K562 (cell line): ENCODE results near the gene SPRN. TPM values are rescaled to one million over a fixed set of nuclear protein-coding genes. Genes with fewer than 3 reads are reported as not detected.

ENCODE experiments used
- ATAC-seq: fragments of 200-7000 bp; cut with Tn5 transposase; 3 replicates; pipeline ENCODE4 v1.9.1; 2020; ENCODE audit warnings: moderate library complexity
- BruUV-seq: library from RNA; stranded (reverse); fragments of 400-500 nt; replicated peaks from 2 replicates; lab custom pipeline; 2021; lab: Mats Ljungman, UMichigan
- CTCF ChIA-PET: fragments of 300-600 bp; formaldehyde crosslinking; extraction: SDS; loops from one replicate; lab custom pipeline; 2021; ENCODE audit warnings: low intra/inter-chr PET ratio; lab: Yijun Ruan, JAX
- POLR2A ChIA-PET: fragments of 300-600, 350-650 bp; sonication (Branson Sonifier 250); formaldehyde crosslinking; extraction: SDS; loops from one replicate; lab custom pipeline; 2021; ENCODE audit warnings: antibody characterized with exemption, inconsistent platforms; lab: Yijun Ruan, JAX
- DNase-seq, 4 experiments: peaks; one replicate each; pipeline versions ENCODE4 v3.0.0 to v3.0.0-alpha.2; 2011 to 2018; ENCODE audit warnings: low spot score in 3 of 4, mixed read lengths in 3 of 4; ENCODE audit errors: extremely low read depth in 1 of 4
- FAIRE-seq: peaks from 2 replicates; lab custom pipeline; 2011; peaks lifted over from hg19 to GRCh38; lab: Jason Lieb, UNC
- H2AFZ ChIP-seq: 2 replicates; pipeline ENCODE4 v1.6.0; 2011; ENCODE audit warnings: low read depth, low read length, control low read depth, inconsistent platforms
- H3K27ac ChIP-seq: fragments of 200-600 bp; 3 replicates; pipeline ENCODE4 v1.8.0; 2011; ENCODE audit warnings: low read depth, mild to moderate bottlenecking, control low read depth, inconsistent platforms, low read length, moderate library complexity, mixed read lengths; ENCODE audit errors: extremely low read depth
- H3K27me3 ChIP-seq, 2 experiments: fragments of 300-600 bp in 1 of 2; 2 replicates in 1 of 2; 3 replicates in 1 of 2; pipeline versions ENCODE4 v1.6.0 to v1.8.0; 2011; ENCODE audit warnings: inconsistent platforms in 2 of 2, low read length in 2 of 2, mild to moderate bottlenecking in 1 of 2, mixed read lengths in 1 of 2, moderate library complexity in 1 of 2; ENCODE audit not compliant: control insufficient read depth in 2 of 2, insufficient read depth in 2 of 2
- H3K36me3 ChIP-seq: fragments of 300-600 bp; 3 replicates; pipeline ENCODE4 v1.8.0; 2011; ENCODE audit warnings: mild to moderate bottlenecking, low read length, inconsistent platforms; ENCODE audit not compliant: control insufficient read depth, insufficient read depth
- H3K4me1 ChIP-seq, 2 experiments: fragments of 200-600 bp in 1 of 2; replicated peaks in 1 of 2; 2 replicates in 1 of 2; 3 replicates in 1 of 2; pipeline versions ENCODE4 v1.5.1 to v1.8.0; 2011; ENCODE audit warnings: inconsistent platforms in 2 of 2, low read length in 2 of 2, mild to moderate bottlenecking in 1 of 2, mixed read lengths in 1 of 2, moderate library complexity in 1 of 2; ENCODE audit not compliant: control insufficient read depth in 2 of 2, insufficient read depth in 2 of 2
- H3K4me2 ChIP-seq: 2 replicates; pipeline ENCODE4 v1.6.1; 2011; ENCODE audit warnings: low read length, control low read depth, inconsistent platforms, mixed read lengths; ENCODE audit not compliant: insufficient read depth
- H3K4me3 ChIP-seq: fragments of 200-600 bp; sonication (generic), shearing (Covaris generic); 2 replicates; pipeline ENCODE4 v1.5.1; 2016; ENCODE audit warnings: control low read depth, inconsistent platforms
- H3K79me2 ChIP-seq: fragments of 200-600 bp; 3 replicates; pipeline ENCODE4 v1.8.0; 2011; ENCODE audit warnings: low read length, inconsistent platforms; ENCODE audit not compliant: control insufficient read depth, insufficient read depth
- H3K9ac ChIP-seq, 2 experiments: 2 replicates each; pipeline versions ENCODE4 v1.6.0 to v1.6.1; 2011; ENCODE audit warnings: low read depth in 2 of 2, low read length in 2 of 2, control low read depth in 1 of 2, inconsistent platforms in 1 of 2, mild to moderate bottlenecking in 1 of 2, mixed read lengths in 1 of 2; ENCODE audit not compliant: insufficient read depth in 1 of 2
- H3K9me1 ChIP-seq: one replicate; pipeline ENCODE4 v1.6.0; 2011; ENCODE audit warnings: inconsistent platforms, mild to moderate bottlenecking, low read length, moderate library complexity; ENCODE audit not compliant: control insufficient read depth, insufficient read depth
- H3K9me3 ChIP-seq: replicated peaks from 2 replicates; pipeline ENCODE4 v1.5.1; 2011; ENCODE audit warnings: low read depth, low read length, inconsistent platforms; ENCODE audit not compliant: control insufficient read depth, insufficient read depth
- H4K20me1 ChIP-seq: replicated peaks from 2 replicates; pipeline ENCODE4 v1.6.1; 2011; ENCODE audit warnings: low read length, inconsistent platforms, mixed read lengths; ENCODE audit not compliant: control insufficient read depth, insufficient read depth
- BRD9 ChIP-seq: fragments of 450-650 bp; IDR thresholded peaks from 2 replicates; pipeline ENCODE4 v1.6.1; 2018; ENCODE audit warnings: low read depth; ENCODE audit not compliant: partially characterized antibody
- FOXM1 ChIP-seq, 2 experiments: fragments of 450-650 bp in 1 of 2; sonication (generic) in 1 of 2; formaldehyde crosslinking in 1 of 2; IDR thresholded peaks; 2 replicates each; pipeline versions ENCODE4 v1.6.1 to v1.9.0; 2017 to 2022; ENCODE audit warnings: low read depth in 2 of 2, mild to moderate bottlenecking in 2 of 2, missing genetic modification reagents in 1 of 2, moderate library complexity in 1 of 2
- OTX1 ChIP-seq: fragments of 450-650 bp; formaldehyde crosslinking; IDR thresholded peaks from 2 replicates; pipeline ENCODE4 v1.4.0; 2022; ENCODE audit warnings: mild to moderate bottlenecking
- TOE1 ChIP-seq, 2 experiments: fragments of 450-650 bp in 1 of 2; sonication (generic) in 1 of 2; formaldehyde crosslinking in 1 of 2; IDR thresholded peaks; 2 replicates each; pipeline versions ENCODE4 v1.7.1 to v1.8.0; 2016 to 2022; ENCODE audit warnings: borderline replicate concordance in 2 of 2, mild to moderate bottlenecking in 2 of 2, antibody characterized with exemption in 1 of 2, inconsistent platforms in 1 of 2, low read depth in 1 of 2, missing genetic modification reagents in 1 of 2, moderate library complexity in 1 of 2
- ZNF740 ChIP-seq, 3 experiments: fragments of 200-800 bp in 1 of 3; sonication (Bioruptor generic) in 1 of 3; sonication (generic) in 1 of 3; formaldehyde crosslinking in 1 of 3; IDR thresholded peaks; 2 replicates each; pipeline versions ENCODE4 v1.6.1 to v1.8.0; 2016 to 2022; ENCODE audit warnings: mild to moderate bottlenecking in 2 of 3, missing compliant biosample characterization in 2 of 3, missing genetic modification characterization in 2 of 3, missing genetic modification reagents in 1 of 3
- WGBS: fragments of 100-300 bp; shearing (Covaris generic); methylation state at CpG from one replicate; pipeline ENCODE4 v1.1.6; 2016; ENCODE audit warnings: low coverage, mixed read lengths; ENCODE audit not compliant: insufficient coverage; ENCODE audit errors: missing lambda C conversion rate; 5-methylcytosine and 5-hydroxymethylcytosine counted together
- in situ Hi-C: fragments of 300-500 bp; cut with MboI; formaldehyde crosslinking; loops from 4 replicates; pipeline ENCODE4 v1.15.0; 2018; ENCODE audit warnings: inconsistent platforms, mixed read lengths
- intact Hi-C: fragments of 100-400 bp; cut with micrococcal nuclease; formaldehyde crosslinking; loops from 2 replicates; pipeline ENCODE4 v1.14.2; 2022
- polyA plus RNA-seq, 8 experiments: library from polyadenylated mRNA; depleted of rRNA in 4 of 8; stranded (reverse) in 5 of 8; unstranded in 3 of 8; fragments of >200 nt; fragmentation: Nextera tagmentation in 2 of 8; fragmentation: Illumina TruSeq in 1 of 8; extraction: Ambion mirVana in 2 of 8; extraction: Trizol in 1 of 8; gene quantifications; 2 replicates each; pipeline versions ENCODE4 v1.2.1 to v1.2.3, GENCODE V29; 2011 to 2014; ENCODE audit warnings: inconsistent platforms in 1 of 8, missing spikeins in 1 of 8
- total RNA-seq, 7 experiments: library from RNA; depleted of rRNA in 6 of 7; stranded (reverse); fragments of >200 nt in 6 of 7; fragmentation: Illumina TruSeq in 2 of 7; extraction: Trizol in 2 of 7; gene quantifications; 2 replicates each; pipeline versions ENCODE4 v1.2.1 to v1.2.3, GENCODE V29; 2011 to 2021; ENCODE audit warnings: low replicate concordance in 1 of 7
- TF ChIP-seq, protein P1 (sequence below), 2 experiments: fragments of 450-650 bp; formaldehyde crosslinking in 1 of 2; IDR thresholded peaks; 2 replicates each; pipeline versions ENCODE4 v1.4.0 to v1.6.1; 2014 to 2020; ENCODE audit warnings: mild to moderate bottlenecking in 2 of 2, borderline replicate concordance in 1 of 2, low read depth in 1 of 2

SPRN gene
- total and polyA plus RNA-seq, 9 of the 15 experiments (the other 6 are each of a cell fraction or from before 2014, with no cell fraction given), result 0.04 TPM; not detected in 8

DNA sequence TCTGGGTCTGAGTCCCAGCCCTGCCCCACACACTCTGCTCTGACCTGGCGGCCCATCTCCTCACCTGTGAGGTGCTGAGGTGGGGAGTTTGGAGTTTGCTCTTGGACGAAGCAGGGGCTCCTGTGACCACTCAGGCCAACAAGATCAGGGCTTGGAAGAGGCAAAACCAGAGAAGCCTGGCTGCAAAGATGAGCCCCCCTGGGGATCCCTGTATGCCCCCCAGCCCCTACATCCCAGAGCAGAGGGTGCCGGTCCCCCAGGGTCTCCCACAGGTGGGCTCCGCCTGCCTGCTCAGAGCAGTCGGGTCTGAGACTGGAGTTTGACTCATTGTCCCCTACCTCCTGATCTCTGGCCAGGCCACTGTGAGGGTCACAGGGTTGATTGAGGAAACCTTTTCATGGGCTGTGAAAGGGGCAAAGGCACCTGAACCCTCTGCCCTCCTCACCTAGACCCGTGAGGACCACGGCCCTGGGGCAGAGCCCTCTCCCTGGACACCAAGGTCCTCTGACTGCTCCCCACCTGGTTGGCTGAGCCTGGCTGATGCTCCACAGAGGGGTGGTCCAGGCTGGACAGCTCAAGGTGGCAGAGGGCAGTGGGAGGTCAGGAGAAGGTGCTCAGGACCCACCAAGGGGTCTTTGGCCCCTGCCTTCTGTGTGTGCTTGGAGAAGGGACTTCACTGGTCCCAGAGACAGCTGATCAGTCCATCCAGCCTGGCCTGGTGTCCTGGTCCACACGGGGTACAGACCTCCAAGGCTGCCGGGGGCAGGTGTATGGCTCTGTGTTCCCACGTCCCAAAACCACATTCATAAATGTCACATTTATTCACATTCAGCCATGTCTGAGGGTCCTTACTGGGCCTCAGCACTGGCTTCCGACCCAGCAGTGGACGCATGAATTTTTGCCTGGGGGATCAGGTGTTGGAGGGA is 20.2 kb upstream of the SPRN start:
- Histone ChIP-seq H3K36me3 (no peaks in the 10 kb centered on the region), H3K27me3 (peaks cover 0 to 5% of the 10 kb centered on the region in 2 experiments; a peak in 1 of 5 replicates), H3K27ac (no peak overlapping the region), H4K20me1 (no peaks in the 10 kb centered on the region), H3K79me2 (no peaks in the 10 kb centered on the region), H3K4me1 (peaks cover 0 to 12% of the 10 kb centered on the region in 2 experiments; a peak in 1 of 5 replicates), H3K9me1 (no peaks in the 10 kb centered on the region), H3K4me3 (no peak overlapping the region), H3K4me2 (no peak overlapping the region), H2AFZ (no peak overlapping the region), H3K9ac (no peak overlapping the region), H3K9me3 (peaks cover 4% of the 10 kb centered on the region; the same call in 1 of the 2 replicates)
- DNase-seq, result no peak
- ATAC-seq, result no peak
- intact Hi-C loops (loop anchor here (5.0 kb wide), 1 partner anchor 117 kb away; no protein-coding TSS in a partner anchor), in situ Hi-C loops (no loop called here)
- ChIA-PET POLR2A (interaction anchor here (0.5 to 0.7 kb wide), 2 partner anchors 42 to 665 kb away, joined by 3 to 4 read pairs; no protein-coding TSS in a partner anchor), CTCF (no interaction called here)
- 17% methylated on average over 12 of the region's 12 CpGs for WGBS
- no TSS peak for BruUV-seq
- no peak for FAIRE-seq
- no peak for TF ChIP-seq OTX1 (CRISPR knock-in tag)
- TF ChIP-seq BRD9, result no peak
- TF ChIP-seq ZNF740 (CRISPR knock-in tag; IDR thresholded peaks at IDR 0.05), result no peak
- TF ChIP-seq ZNF740 (tag; IDR thresholded peaks at IDR 0.05), result no peak
- TF ChIP-seq, protein P1, sequence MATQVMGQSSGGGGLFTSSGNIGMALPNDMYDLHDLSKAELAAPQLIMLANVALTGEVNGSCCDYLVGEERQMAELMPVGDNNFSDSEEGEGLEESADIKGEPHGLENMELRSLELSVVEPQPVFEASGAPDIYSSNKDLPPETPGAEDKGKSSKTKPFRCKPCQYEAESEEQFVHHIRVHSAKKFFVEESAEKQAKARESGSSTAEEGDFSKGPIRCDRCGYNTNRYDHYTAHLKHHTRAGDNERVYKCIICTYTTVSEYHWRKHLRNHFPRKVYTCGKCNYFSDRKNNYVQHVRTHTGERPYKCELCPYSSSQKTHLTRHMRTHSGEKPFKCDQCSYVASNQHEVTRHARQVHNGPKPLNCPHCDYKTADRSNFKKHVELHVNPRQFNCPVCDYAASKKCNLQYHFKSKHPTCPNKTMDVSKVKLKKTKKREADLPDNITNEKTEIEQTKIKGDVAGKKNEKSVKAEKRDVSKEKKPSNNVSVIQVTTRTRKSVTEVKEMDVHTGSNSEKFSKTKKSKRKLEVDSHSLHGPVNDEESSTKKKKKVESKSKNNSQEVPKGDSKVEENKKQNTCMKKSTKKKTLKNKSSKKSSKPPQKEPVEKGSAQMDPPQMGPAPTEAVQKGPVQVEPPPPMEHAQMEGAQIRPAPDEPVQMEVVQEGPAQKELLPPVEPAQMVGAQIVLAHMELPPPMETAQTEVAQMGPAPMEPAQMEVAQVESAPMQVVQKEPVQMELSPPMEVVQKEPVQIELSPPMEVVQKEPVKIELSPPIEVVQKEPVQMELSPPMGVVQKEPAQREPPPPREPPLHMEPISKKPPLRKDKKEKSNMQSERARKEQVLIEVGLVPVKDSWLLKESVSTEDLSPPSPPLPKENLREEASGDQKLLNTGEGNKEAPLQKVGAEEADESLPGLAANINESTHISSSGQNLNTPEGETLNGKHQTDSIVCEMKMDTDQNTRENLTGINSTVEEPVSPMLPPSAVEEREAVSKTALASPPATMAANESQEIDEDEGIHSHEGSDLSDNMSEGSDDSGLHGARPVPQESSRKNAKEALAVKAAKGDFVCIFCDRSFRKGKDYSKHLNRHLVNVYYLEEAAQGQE (IDR thresholded peaks at IDR 0.05; ENCODE audit: borderline replicate concordance), result no peak
- TF ChIP-seq, protein P1 (CRISPR knock-in tag; IDR thresholded peaks at IDR 0.05; ENCODE audit: low read depth), result no peak
- no peak for TF ChIP-seq FOXM1 (IDR thresholded peaks at IDR 0.05; ENCODE audit: low read depth)
- TF ChIP-seq FOXM1 (CRISPR knock-in tag; IDR thresholded peaks at IDR 0.05; ENCODE audit: low read depth), result no peak
- no peak for TF ChIP-seq TOE1 (IDR thresholded peaks at IDR 0.05; ENCODE audit: borderline replicate concordance)
- no peak for TF ChIP-seq TOE1 (CRISPR knock-in tag; IDR thresholded peaks at IDR 0.05; ENCODE audit: borderline replicate concordance, low read depth)
